HEK293 (cell line): Measurements from ENCODE around the gene AGPAT1.
"Not testable (repeated sequence)": the region's sequence is repeated elsewhere in the genome, so short reads cannot be mapped to it uniquely, and the experiment has no call there.

ENCODE experiments used
- CTCF ChIA-PET: fragments of 350-600 bp; formaldehyde crosslinking; extraction: SDS; loops from one replicate; lab custom pipeline; 2021; ENCODE audit warnings: antibody characterized with exemption; lab: Yijun Ruan, JAX
- POLR2A ChIA-PET: fragments of 300-600 bp; formaldehyde crosslinking; extraction: SDS; loops from one replicate; lab custom pipeline; 2020; ENCODE audit warnings: antibody characterized with exemption, inconsistent platforms; lab: Yijun Ruan, JAX
- H3K27ac ChIP-seq: fragments of 200-500 bp; sonication (Bioruptor generic); 2 replicates; pipeline ENCODE4 v1.5.1; 2014; ENCODE audit warnings: low read depth, low read length, control low read depth, inconsistent platforms; ENCODE audit errors: extremely low read depth
- H3K36me3 ChIP-seq, 2 experiments: fragments of 200-500 bp in 1 of 2; sonication (Bioruptor generic) in 1 of 2; 1 replicate in 1 of 2; 2 replicates in 1 of 2; pipeline ENCODE4 v1.5.1; 2014 to 2017; ENCODE audit warnings: inconsistent platforms in 2 of 2, low read length in 2 of 2; ENCODE audit not compliant: control insufficient read depth in 2 of 2, insufficient read depth in 1 of 2
- H3K4me1 ChIP-seq: fragments of 200-500 bp; sonication (Bioruptor generic); 2 replicates; pipeline ENCODE4 v1.5.1; 2014; ENCODE audit warnings: mild to moderate bottlenecking, low read length, inconsistent platforms; ENCODE audit not compliant: control insufficient read depth, insufficient read depth
- H3K4me3 ChIP-seq: 2 replicates; pipeline ENCODE4 v1.5.1; 2011; ENCODE audit warnings: low read depth, mild to moderate bottlenecking, control low read depth, low read length, moderate library complexity
- H3K9me3 ChIP-seq: fragments of 200-500 bp; sonication (Bioruptor generic); 2 replicates; pipeline ENCODE4 v1.5.1; 2014; ENCODE audit warnings: low read depth, low read length, inconsistent platforms; ENCODE audit not compliant: control insufficient read depth, insufficient read depth
- EGR2 ChIP-seq: fragments of 450-650 bp; formaldehyde crosslinking; IDR thresholded peaks from 2 replicates; pipeline ENCODE4 v1.5.1; 2016; ENCODE audit warnings: low read depth, missing biosample characterization, missing genetic modification characterization
- INSM2 ChIP-seq: fragments of 450-650 bp; formaldehyde crosslinking; IDR thresholded peaks from 2 replicates; pipeline ENCODE4 v1.5.1; 2016; ENCODE audit warnings: missing biosample characterization, missing genetic modification characterization
- KLF10 ChIP-seq: fragments of 450-650 bp; IDR thresholded peaks from 2 replicates; pipeline ENCODE4 v1.5.1; 2018; ENCODE audit warnings: missing biosample characterization, mild to moderate bottlenecking, missing genetic modification characterization
- KLF9 ChIP-seq: fragments of 450-650 bp; formaldehyde crosslinking; IDR thresholded peaks from 2 replicates; pipeline ENCODE4 v1.5.1; 2016; ENCODE audit warnings: missing biosample characterization, missing genetic modification characterization, low read depth
- PRDM1 ChIP-seq: fragments of 450-650 bp; formaldehyde crosslinking; IDR thresholded peaks from 2 replicates; pipeline ENCODE4; 2016; ENCODE audit warnings: missing biosample characterization, missing genetic modification characterization
- PRDM10 ChIP-seq: fragments of 450-650 bp; formaldehyde crosslinking; IDR thresholded peaks from 2 replicates; pipeline ENCODE4 v1.5.1; 2016; ENCODE audit warnings: missing biosample characterization, missing genetic modification characterization
- SP2 ChIP-seq: fragments of 450-650 bp; formaldehyde crosslinking; IDR thresholded peaks from 2 replicates; pipeline ENCODE4 v1.5.1; 2016; ENCODE audit warnings: missing biosample characterization, missing genetic modification characterization
- ZNF324 ChIP-seq: fragments of 450-650 bp; formaldehyde crosslinking; IDR thresholded peaks from 2 replicates; pipeline ENCODE4 v1.5.1; 2016; ENCODE audit warnings: missing biosample characterization, missing genetic modification characterization
- ZNF335 ChIP-seq: fragments of 450-650 bp; formaldehyde crosslinking; conservative IDR thresholded peaks from 2 replicates; pipeline ENCODE4 v1.5.1; 2016; ENCODE audit warnings: missing biosample characterization, missing genetic modification characterization
- ZNF398 ChIP-seq: fragments of 450-650 bp; formaldehyde crosslinking; IDR thresholded peaks from 2 replicates; pipeline ENCODE4 v1.5.1; 2017; ENCODE audit warnings: missing biosample characterization, missing genetic modification characterization
- ZNF600 ChIP-seq: fragments of 450-650 bp; formaldehyde crosslinking; IDR thresholded peaks from 2 replicates; pipeline ENCODE4 v1.5.1; 2016; ENCODE audit warnings: missing biosample characterization, missing genetic modification characterization
- ZNF629 ChIP-seq: fragments of 450-650 bp; formaldehyde crosslinking; IDR thresholded peaks from 2 replicates; pipeline ENCODE4 v1.5.1; 2017; ENCODE audit warnings: missing biosample characterization, missing genetic modification characterization
- TF ChIP-seq, protein P1 (sequence below): fragments of 450-650 bp; formaldehyde crosslinking; IDR thresholded peaks from 2 replicates; pipeline ENCODE4 v1.5.1; 2016; ENCODE audit warnings: missing biosample characterization, missing genetic modification characterization
- TF ChIP-seq, protein P2 (sequence below): fragments of 450-650 bp; formaldehyde crosslinking; IDR thresholded peaks from 2 replicates; pipeline ENCODE4 v1.5.1; 2016; ENCODE audit warnings: missing biosample characterization, missing genetic modification characterization

AGPAT1 gene

DNA sequence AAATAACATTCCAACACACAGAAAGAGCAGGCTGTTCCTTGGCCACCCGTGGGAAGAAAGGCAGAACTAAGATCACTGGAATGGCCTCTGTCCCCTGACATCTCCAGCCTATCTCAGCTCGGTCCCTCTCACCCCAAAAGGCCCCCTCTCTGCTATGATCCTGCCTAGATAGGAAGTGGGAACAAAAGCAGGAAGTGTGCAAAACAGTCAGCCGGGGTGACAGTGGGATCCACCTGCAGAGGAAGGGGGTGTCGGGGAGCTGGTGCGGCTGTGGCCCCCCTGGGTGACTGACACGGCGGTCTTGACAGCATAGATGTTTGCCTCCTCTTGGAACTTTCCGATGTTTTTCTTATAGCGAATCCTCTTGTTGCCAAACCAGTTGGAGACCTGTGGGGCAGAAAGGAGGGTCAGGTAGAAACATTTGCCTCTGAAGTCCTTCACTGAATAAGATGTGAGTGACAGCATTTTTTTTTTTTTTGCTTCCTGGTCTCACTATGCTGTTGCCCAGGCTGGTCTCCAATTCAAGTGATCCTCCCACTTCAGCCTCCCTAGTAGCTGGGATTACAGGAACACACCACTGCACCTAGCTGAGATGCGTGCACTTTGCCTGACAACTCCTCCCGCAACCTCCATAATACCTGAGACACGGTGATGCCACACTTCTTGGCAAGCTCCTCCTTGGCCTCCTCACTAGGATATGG is 11.3 kb upstream of the AGPAT1 start:
- peaks cover 6% of the 10 kb centered on the region for H3K4me1 ChIP-seq
- POLR2A ChIA-PET = interaction anchor here (1.8 to 1.9 kb wide), 2 partner anchors 8 to 18 kb away, joined by 5 to 11 read pairs; no protein-coding TSS in a partner anchor
- TF ChIP-seq ZNF324 (tag by site-specific recombination) = no peak
- TF ChIP-seq ZNF600 (tag by site-specific recombination) = 0 out of 2 replicates have a peak, but pooled peaks have one; percentile 50
- TF ChIP-seq ZNF335 (tag by site-specific recombination) = 0 out of 2 replicates have a peak, but pooled peaks have one; percentile 12
- TF ChIP-seq, protein P1, sequence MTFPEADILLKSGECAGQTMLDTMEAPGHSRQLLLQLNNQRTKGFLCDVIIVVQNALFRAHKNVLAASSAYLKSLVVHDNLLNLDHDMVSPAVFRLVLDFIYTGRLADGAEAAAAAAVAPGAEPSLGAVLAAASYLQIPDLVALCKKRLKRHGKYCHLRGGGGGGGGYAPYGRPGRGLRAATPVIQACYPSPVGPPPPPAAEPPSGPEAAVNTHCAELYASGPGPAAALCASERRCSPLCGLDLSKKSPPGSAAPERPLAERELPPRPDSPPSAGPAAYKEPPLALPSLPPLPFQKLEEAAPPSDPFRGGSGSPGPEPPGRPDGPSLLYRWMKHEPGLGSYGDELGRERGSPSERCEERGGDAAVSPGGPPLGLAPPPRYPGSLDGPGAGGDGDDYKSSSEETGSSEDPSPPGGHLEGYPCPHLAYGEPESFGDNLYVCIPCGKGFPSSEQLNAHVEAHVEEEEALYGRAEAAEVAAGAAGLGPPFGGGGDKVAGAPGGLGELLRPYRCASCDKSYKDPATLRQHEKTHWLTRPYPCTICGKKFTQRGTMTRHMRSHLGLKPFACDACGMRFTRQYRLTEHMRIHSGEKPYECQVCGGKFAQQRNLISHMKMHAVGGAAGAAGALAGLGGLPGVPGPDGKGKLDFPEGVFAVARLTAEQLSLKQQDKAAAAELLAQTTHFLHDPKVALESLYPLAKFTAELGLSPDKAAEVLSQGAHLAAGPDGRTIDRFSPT (tag by site-specific recombination) = no peak
- peak; percentile 32; the same call in 1 of the 2 replicates for TF ChIP-seq PRDM10 (tag by site-specific recombination)
- H3K27ac ChIP-seq = no peak overlapping the region
- no peaks in the 10 kb centered on the region for H3K9me3 ChIP-seq
- H3K36me3 ChIP-seq = peaks cover 0 to 50% of the 10 kb centered on the region in 2 experiments; a peak in 1 of 3 replicates
- no peak overlapping the region for H3K4me3 ChIP-seq
- CTCF ChIA-PET = interaction anchor here (0.6 kb wide), 1 partner anchor 8 kb away, joined by 3 read pairs; no protein-coding TSS in a partner anchor

- not testable (repeated sequence) for H3K9me3 ChIP-seq, H3K4me1 ChIP-seq, H3K4me3 ChIP-seq, H3K27ac ChIP-seq
- H3K36me3 ChIP-seq = peaks cover 0 to 55% of the 10 kb centered on the region in 2 experiments; a peak in 2 of 3 replicates
- CTCF ChIA-PET = interaction anchor here (0.6 to 0.9 kb wide), 4 partner anchors 8 to 66 kb away, joined by 3 to 10 read pairs (median 6); no protein-coding TSS in a partner anchor
- POLR2A ChIA-PET = interaction anchor here (0.7 to 1.8 kb wide), 4 partner anchors 9 to 61 kb away, joined by 5 to 15 read pairs (median 9); partner anchors contain the start of gene AGPAT1
Observed at GRCh38 chr6:32186151-32186840, 10.4 kb upstream of the AGPAT1 start.

DNA sequence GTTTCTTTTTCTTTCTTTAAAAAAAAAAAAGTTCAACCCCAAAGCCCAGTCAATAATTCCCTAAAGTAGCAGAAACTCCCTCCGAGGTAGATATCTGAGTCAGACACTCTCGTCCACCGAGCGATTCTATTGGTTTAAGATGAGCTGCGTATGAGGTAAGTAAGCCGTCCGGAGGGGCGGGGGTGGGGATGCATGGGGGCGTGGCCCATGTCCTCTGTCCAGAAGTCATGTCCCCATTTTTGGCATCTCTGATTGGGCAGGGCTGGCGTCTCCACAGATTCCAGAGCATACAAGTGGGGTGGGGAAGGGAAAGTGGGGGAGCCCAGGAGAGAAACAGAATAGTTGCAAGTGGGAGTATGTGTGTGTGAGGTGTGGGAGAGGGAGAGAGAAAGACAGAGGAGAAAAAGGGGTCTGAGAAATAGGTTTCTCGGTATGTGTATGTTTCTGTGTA is 9.8 kb upstream of the AGPAT1 start:
- H3K27ac ChIP-seq = not testable (repeated sequence)
- POLR2A ChIA-PET = interaction anchor here (0.6 to 1.4 kb wide), 12 partner anchors 8 to 786 kb away, joined by 3 to 15 read pairs (median 4); partner anchors contain the start of genes AGPAT1 and MCCD1

More for the DNA sequence above, 9.8 kb upstream of the AGPAT1 start:
- not testable (repeated sequence) for H3K4me3 ChIP-seq, H3K9me3 ChIP-seq, H3K4me1 ChIP-seq
- peaks cover 0 to 61% of the 10 kb centered on the region in 2 experiments; a peak in 2 of 3 replicates for H3K36me3 ChIP-seq
- CTCF ChIA-PET = interaction anchor here (0.6 to 0.9 kb wide), 5 partner anchors 9 to 748 kb away, joined by 3 to 10 read pairs (median 6); no protein-coding TSS in a partner anchor
- TF ChIP-seq ZNF629 (tag by site-specific recombination) = peak; percentile 31; the same call in 1 of the 2 replicates
- peak; percentile 29; the same call in 1 of the 2 replicates for TF ChIP-seq KLF10 (tag by site-specific recombination)
- TF ChIP-seq KLF9 (tag by site-specific recombination) = peak; percentile 85
- TF ChIP-seq EGR2 (tag by site-specific recombination) = peak; percentile 37; the same call in 1 of the 2 replicates
- TF ChIP-seq PRDM1 (tag by site-specific recombination) = peak; percentile 44; the same call in 1 of the 2 replicates
- TF ChIP-seq, protein P2, sequence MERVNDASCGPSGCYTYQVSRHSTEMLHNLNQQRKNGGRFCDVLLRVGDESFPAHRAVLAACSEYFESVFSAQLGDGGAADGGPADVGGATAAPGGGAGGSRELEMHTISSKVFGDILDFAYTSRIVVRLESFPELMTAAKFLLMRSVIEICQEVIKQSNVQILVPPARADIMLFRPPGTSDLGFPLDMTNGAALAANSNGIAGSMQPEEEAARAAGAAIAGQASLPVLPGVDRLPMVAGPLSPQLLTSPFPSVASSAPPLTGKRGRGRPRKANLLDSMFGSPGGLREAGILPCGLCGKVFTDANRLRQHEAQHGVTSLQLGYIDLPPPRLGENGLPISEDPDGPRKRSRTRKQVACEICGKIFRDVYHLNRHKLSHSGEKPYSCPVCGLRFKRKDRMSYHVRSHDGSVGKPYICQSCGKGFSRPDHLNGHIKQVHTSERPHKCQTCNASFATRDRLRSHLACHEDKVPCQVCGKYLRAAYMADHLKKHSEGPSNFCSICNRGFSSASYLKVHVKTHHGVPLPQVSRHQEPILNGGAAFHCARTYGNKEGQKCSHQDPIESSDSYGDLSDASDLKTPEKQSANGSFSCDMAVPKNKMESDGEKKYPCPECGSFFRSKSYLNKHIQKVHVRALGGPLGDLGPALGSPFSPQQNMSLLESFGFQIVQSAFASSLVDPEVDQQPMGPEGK (tag by site-specific recombination) = peak; percentile 47; the same call in 1 of the 2 replicates
- TF ChIP-seq ZNF398 (tag by site-specific recombination) = 0 out of 2 replicates have a peak, but pooled peaks have one; percentile 27
- peak; percentile 68 for TF ChIP-seq ZNF600 (tag by site-specific recombination)
- 0 out of 2 replicates have a peak, but pooled peaks have one; percentile 37 for TF ChIP-seq INSM2
- TF ChIP-seq SP2 (tag by site-specific recombination) = peak; percentile 76
